ENCODE results near the gene SLC39A11. TPM values are rescaled to one million over a fixed set of nuclear protein-coding genes. Genes with fewer than 3 reads are reported as not detected.
"Not testable (repeated sequence)": the region's sequence is repeated elsewhere in the genome, so short reads cannot be mapped to it uniquely, and the experiment has no call there.

The SLC39A11 gene
- total RNA-seq, 4 donors from 2014 or later, result 45.2 to 59.5 (median 49.2) TPM

DNA sequence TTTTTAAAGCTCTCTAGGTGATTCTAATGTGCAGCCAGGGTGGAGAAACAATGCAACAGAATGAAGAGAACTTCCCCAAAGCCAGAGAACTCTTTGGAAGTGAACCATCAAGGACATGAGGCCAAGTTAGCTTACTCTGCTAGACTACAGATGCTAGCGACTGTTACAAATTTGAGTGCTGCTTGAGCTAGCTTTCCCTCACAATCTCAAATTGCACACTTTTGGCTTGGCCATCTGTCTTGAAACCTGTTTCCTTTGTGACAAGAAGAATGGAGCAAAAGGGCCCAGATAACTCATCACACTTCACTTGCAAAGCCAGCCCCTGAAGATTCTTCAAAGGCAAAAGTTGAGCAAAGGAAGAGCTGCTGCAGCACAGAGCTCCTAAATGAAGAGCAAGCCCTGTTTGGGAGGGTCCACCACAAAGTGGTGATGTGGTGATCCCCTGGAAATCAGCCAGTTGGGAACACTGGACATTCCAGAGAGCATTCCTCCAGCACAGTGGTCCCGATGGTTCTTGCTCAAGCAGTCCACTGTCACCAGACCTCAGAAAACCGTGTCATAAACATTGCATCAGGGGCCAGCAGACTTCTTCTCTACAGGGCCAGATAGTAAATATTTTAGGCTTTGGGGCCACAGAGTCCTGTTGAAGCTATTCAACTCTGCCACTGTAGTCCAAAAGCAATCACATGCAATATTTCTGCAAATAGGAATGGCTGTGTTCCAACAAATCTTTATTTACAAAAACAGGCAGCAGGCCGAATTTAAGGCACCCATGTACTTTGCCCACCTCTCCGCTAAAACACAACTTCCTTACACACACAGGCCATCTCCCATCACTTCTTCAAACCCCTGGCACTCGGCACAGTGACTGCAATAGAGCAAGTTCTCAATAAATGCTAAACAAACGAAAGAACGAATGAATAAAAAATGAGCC, 21.2 kb downstream of the SLC39A11 start:
- no peak for DNase-seq (ENCODE audit: low spot score in 2 of 2)
- Histone ChIP-seq H3K27me3 (no peaks in the 10 kb centered on the region), H3K36me3 (no peaks in the 10 kb centered on the region), H3K4me3 (no peak overlapping the region), H3K27ac (no peak overlapping the region), H3K9me3 (no peaks in the 10 kb centered on the region), H3K4me1 (peaks cover 57% of the 10 kb centered on the region)
- 86% methylated on average over 8 of the region's 8 CpGs for WGBS
- TF ChIP-seq EP300 (IDR thresholded peaks at IDR 0.05) (no peak), POLR2A (IDR thresholded peaks at IDR 0.05) (no peak), POLR2AphosphoS5 (IDR thresholded peaks at IDR 0.05) (no peak)
- TF ChIP-seq, protein P1, sequence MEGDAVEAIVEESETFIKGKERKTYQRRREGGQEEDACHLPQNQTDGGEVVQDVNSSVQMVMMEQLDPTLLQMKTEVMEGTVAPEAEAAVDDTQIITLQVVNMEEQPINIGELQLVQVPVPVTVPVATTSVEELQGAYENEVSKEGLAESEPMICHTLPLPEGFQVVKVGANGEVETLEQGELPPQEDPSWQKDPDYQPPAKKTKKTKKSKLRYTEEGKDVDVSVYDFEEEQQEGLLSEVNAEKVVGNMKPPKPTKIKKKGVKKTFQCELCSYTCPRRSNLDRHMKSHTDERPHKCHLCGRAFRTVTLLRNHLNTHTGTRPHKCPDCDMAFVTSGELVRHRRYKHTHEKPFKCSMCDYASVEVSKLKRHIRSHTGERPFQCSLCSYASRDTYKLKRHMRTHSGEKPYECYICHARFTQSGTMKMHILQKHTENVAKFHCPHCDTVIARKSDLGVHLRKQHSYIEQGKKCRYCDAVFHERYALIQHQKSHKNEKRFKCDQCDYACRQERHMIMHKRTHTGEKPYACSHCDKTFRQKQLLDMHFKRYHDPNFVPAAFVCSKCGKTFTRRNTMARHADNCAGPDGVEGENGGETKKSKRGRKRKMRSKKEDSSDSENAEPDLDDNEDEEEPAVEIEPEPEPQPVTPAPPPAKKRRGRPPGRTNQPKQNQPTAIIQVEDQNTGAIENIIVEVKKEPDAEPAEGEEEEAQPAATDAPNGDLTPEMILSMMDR (IDR thresholded peaks at IDR 0.05), result no peak

DNA sequence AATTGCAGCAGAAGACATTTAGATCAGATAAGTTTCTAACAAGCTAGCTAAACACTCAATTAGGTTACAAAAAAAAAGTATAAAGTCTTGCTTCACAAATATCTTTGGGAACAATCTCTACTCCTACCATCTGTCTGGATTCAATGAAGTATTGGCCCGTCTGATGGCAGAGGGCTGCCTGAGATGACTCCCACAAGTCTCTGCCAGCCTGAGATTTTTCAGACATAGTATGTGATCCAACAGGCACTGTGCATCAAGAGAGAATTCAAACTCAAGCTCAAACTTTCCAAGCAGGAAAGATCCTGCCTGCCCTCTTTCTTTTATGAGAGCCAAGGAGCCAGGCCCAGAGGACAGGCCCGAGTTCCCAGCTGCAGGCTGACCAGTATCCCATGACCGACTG, 22.6 kb downstream of the SLC39A11 start:
- WGBS, result 50% methylated on average over 1 of the region's 3 CpGs
- Histone ChIP-seq H3K4me3 (no peak overlapping the region), H3K27me3 (no peaks in the 10 kb centered on the region), H3K27ac (no peak overlapping the region), H3K36me3 (no peaks in the 10 kb centered on the region), H3K4me1 (peaks cover 55% of the 10 kb centered on the region), H3K9me3 (no peaks in the 10 kb centered on the region)
- DNase-seq (ENCODE audit: low spot score in 2 of 2), result no peak
- TF ChIP-seq POLR2A (IDR thresholded peaks at IDR 0.05) (no peak), EP300 (IDR thresholded peaks at IDR 0.05) (no peak), POLR2AphosphoS5 (IDR thresholded peaks at IDR 0.05) (no peak)
- TF ChIP-seq, protein P1 (IDR thresholded peaks at IDR 0.05), result no peak

DNA sequence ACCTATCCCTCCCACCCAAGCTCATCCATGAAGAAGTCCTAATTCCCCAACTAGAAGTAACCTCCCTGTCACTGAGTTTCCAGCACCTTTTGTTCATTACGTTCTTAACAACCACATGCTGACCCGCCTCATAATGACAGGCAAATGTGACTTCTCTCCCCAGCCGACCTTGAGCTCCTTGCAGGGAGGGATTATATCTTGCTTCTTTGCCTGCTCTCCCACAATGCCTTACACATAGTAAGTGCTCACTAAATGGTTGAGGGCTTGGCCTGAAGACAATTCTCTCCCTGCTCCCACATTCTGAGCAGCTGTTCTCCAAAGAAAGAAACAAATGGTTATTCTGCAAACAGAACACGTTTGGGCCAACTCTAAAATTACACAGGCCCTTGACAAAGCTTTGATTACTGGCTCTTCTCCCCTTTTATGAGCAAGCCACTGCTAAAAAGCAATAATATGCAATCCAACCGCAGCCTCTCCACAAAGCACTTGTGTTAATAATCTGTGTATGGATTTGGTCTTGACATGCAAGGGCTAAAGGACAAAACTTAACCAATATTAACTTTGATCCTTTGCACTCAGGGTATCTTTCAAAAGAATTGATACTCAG, 23.2 kb downstream of the SLC39A11 start:
- no peaks in the 10 kb centered on the region for H3K27me3 ChIP-seq
- no peak overlapping the region for H3K4me3 ChIP-seq
- H3K4me1 ChIP-seq, result peaks cover 55% of the 10 kb centered on the region
- no peaks in the 10 kb centered on the region for H3K36me3 ChIP-seq
- H3K27ac ChIP-seq, result peak overlapping the region; percentile 39
- no peak for DNase-seq (ENCODE audit: low spot score in 2 of 2)
- TF ChIP-seq POLR2A (IDR thresholded peaks at IDR 0.05) (no peak), EP300 (IDR thresholded peaks at IDR 0.05) (no peak), POLR2AphosphoS5 (IDR thresholded peaks at IDR 0.05) (no peak)
- TF ChIP-seq, protein P1 (IDR thresholded peaks at IDR 0.05), result no peak
- H3K9me3 ChIP-seq, result no peaks in the 10 kb centered on the region
- 68% methylated on average over 5 of the region's 5 CpGs for WGBS

DNA sequence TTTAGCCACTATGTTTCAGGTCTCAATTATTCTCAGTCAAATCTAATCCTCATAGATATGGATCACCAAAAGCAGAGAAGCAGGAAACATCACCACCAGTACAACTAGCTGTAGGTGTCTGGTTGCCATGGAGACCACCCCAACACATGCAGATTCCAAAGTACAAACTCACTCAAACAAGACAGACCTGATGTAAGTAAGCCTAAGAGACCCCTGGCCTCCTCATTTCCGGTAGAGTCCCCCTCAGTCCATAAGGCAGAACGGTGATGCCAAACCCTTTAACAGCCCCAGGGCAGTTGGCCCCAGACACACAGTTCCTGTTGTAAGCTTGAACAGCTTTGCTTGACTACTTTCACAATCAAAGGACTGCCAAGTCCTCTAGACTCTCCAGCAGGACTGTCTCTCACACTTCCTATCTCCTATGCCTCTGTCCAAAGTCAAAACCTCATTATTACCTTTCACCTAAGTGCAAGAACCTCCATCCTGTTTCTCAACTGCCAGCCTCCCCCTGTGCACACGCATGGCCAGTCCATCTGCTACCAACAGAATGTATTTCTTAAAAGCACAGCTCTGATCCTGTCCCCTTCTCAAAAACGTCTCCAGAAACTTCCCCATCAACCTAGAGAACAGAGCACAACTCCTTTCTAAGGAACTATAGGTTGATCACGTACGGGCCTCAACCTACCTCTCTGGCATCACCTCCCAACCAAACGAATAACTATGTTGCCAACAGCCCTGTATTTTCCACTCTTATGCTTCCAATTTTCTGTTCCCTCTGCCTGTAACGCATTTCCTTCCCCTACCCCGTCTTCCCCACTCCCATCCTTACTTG, 23.9 kb downstream of the SLC39A11 start:
- Histone ChIP-seq H3K27ac (peak overlapping the region; percentile 39), H3K4me3 (no peak overlapping the region), H3K4me1 (peaks cover 58% of the 10 kb centered on the region), H3K36me3 (no peaks in the 10 kb centered on the region), H3K9me3 (no peaks in the 10 kb centered on the region), H3K27me3 (no peaks in the 10 kb centered on the region)
- 71% methylated on average over 9 of the region's 9 CpGs for WGBS
- no peak for DNase-seq (ENCODE audit: low spot score in 2 of 2)
- no peak for TF ChIP-seq POLR2A (IDR thresholded peaks at IDR 0.05)
- TF ChIP-seq EP300 (IDR thresholded peaks at IDR 0.05), result no peak
- TF ChIP-seq, protein P1 (IDR thresholded peaks at IDR 0.05), result no peak
- TF ChIP-seq POLR2AphosphoS5 (IDR thresholded peaks at IDR 0.05), result no peak

DNA sequence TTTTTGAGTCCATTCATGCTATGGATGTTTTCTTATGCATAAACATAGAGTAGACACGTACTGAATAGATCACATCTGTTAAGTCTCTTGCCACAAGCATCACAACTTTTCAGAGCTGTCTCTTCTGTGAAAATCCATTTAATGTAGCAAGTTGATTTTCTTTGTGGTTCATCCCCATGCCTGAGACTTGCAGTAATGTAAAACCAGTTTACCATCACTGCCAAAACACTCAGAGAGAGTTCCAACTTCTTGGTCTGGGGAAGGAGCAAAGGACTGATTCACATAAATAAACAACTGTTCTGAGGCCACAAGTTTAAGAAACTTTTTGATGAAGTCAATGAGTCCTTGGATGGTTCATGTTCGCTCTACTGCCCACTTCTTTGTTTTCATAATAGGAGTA, 24.8 kb downstream of the SLC39A11 start:
- H3K27me3 ChIP-seq; H3K36me3 ChIP-seq; H3K9me3 ChIP-seq; H3K4me3 ChIP-seq; DNase-seq (ENCODE audit: low spot score in 2 of 2): not testable (repeated sequence)
- Histone ChIP-seq H3K4me1 (peaks cover 58% of the 10 kb centered on the region), H3K27ac (peak overlapping the region; percentile 39)
- WGBS, result 85% methylated on average over 2 of the region's 2 CpGs
